Fibroblast of skin of right biceps (primary cell): ENCODE measurements around the gene MKX.
"Not testable (repeated sequence)": the region's sequence is repeated elsewhere in the genome, so short reads cannot be mapped to it uniquely, and the experiment has no call there.

Source experiments
- DNase-seq: peaks from one replicate; pipeline ENCODE4 v3.0.0-alpha.2; 2013

Gene MKX

GRCh38 chr10:27687743-27688142 is 57.9 kb downstream of the MKX start:
- no peak for DNase-seq

- peak; percentile 13 for DNase-seq
Observed at GRCh38 chr10:27687326-27687725, 58.3 kb downstream of the MKX start.

- peak; percentile 39 for DNase-seq
Observed at GRCh38 chr10:27685681-27686080, 59.9 kb downstream of the MKX start.

- DNase-seq, result no peak
Observed at GRCh38 chr10:27683226-27683625, 62.4 kb downstream of the MKX start.

- not testable (repeated sequence) for DNase-seq
Observed at GRCh38 chr10:27681795-27682194, 63.8 kb downstream of the MKX start.

- peak; percentile 61 for DNase-seq
Observed at GRCh38 chr10:27680691-27681605, 64.7 kb downstream of the MKX start.

- DNase-seq, result peak; percentile 27
Observed at GRCh38 chr10:27680006-27680557, 65.5 kb downstream of the MKX start.

- no peak for DNase-seq
Observed at GRCh38 chr10:27679369-27679912, 66.2 kb downstream of the MKX start.

GRCh38 chr10:27678166-27678565 is 67.5 kb downstream of the MKX start:
- no peak for DNase-seq

- no peak for DNase-seq
Observed at GRCh38 chr10:27673065-27673464, 72.6 kb downstream of the MKX start.

GRCh38 chr10:27671821-27672220 is 73.8 kb downstream of the MKX start:
- no peak for DNase-seq

- DNase-seq, result no peak
Observed at GRCh38 chr10:27664461-27664860, 81.2 kb downstream of the MKX start.

GRCh38 chr10:27663621-27664020 is 82.0 kb downstream of the MKX start:
- no peak for DNase-seq

- DNase-seq, result peak; percentile 27
Observed at GRCh38 chr10:27661514-27662286, 83.9 kb downstream of the MKX start.

GRCh38 chr10:27660711-27661110 is 84.9 kb downstream of the MKX start:
- no peak for DNase-seq

- DNase-seq, result no peak
Observed at GRCh38 chr10:27660268-27660667, 85.4 kb downstream of the MKX start.

- no peak for DNase-seq
Observed at GRCh38 chr10:27659786-27660185, 85.8 kb downstream of the MKX start.

- DNase-seq, result peak; percentile 76
Observed at GRCh38 chr10:27658788-27659187, 86.8 kb downstream of the MKX start.

- no peak for DNase-seq
Observed at GRCh38 chr10:27655296-27655695, 90.3 kb downstream of the MKX start.

- DNase-seq, result no peak
Observed at GRCh38 chr10:27654284-27654683, 91.3 kb downstream of the MKX start.

GRCh38 chr10:27646604-27647175 is 98.9 kb downstream of the MKX start:
- peak; percentile 55 for DNase-seq

GRCh38 chr10:27646194-27646593 is 99.4 kb downstream of the MKX start:
- DNase-seq, result peak; percentile 86
